ENCODE results near the gene ZFAND3.

GRCh38 chr6:38188677-38189335 is 369.3 kb downstream of the ZFAND3 start:
- no peak for TF ChIP-seq CTCF (IDR thresholded peaks at IDR 0.05)
- TF ChIP-seq ZFX (IDR thresholded peaks at IDR 0.05; ENCODE audit: borderline replicate concordance): no peak
